Measurements from ENCODE around the gene CRHR1.

GRCh38 chr17:45824901-45825492, 40.9 kb downstream of the CRHR1 start:
- no peak for TF ChIP-seq CTCF (IDR thresholded peaks at IDR 0.05; ENCODE audit: borderline replicate concordance, extremely low read depth, low read length, poor library complexity, severe bottlenecking)
- no peak for TF ChIP-seq EZH2 (IDR thresholded peaks at IDR 0.05; ENCODE audit: borderline replicate concordance, low read depth, low read length, severe bottlenecking)
